Stimulated activated CD4-positive, alpha-beta T cell treated with anti-CD3 and anti-CD28 coated beads, Interleukin-15, amount 100 ng/mL, for 48 hours (primary cell): ENCODE results near the gene FZD4.

ENCODE experiments used
- DNase-seq, 2 donors: peaks; one replicate each; pipeline ENCODE4 v3.0.0-alpha.2; 2020; ENCODE audit warnings: low read depth in 2 of 2

Gene FZD4

DNA sequence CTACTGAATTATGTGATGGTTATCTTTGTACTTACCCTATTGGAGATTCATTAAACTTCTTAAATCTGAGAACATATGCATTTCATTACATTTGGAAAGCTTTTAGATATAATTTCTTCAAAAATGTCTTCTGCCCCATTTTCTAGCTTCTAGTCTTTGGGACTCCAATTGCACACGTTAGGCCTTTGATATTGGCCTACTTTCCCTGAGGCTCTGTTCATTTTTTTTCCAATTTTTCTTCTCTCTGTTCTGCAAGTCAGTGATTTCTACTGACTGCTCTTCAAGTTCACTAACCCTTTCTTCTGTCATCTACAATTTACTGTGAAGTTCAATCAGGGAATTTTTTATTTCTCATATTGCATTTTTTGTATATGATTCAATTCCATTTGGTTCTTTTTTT, 43.0 kb downstream of the FZD4 start:
- DNase-seq: no peak

DNA sequence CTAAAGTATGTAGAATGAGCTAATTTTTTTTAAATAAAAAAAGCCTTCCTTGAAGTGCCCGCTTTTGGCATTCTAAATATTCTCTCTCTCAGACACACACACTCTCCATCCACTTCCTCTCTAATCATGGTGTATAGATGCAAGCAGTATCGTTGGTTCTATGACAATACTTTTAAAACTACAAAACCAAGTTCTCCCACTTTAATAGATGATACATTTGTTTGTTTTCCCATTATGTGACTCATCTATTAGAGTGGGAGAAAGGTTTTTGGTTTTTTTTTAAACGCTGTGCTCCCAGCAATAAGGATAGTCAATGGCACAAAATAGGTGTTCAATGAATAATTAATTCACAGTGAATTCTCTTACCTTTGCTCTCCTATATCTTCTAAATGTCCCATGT, 44.6 kb downstream of the FZD4 start:
- DNase-seq: no peak

DNA sequence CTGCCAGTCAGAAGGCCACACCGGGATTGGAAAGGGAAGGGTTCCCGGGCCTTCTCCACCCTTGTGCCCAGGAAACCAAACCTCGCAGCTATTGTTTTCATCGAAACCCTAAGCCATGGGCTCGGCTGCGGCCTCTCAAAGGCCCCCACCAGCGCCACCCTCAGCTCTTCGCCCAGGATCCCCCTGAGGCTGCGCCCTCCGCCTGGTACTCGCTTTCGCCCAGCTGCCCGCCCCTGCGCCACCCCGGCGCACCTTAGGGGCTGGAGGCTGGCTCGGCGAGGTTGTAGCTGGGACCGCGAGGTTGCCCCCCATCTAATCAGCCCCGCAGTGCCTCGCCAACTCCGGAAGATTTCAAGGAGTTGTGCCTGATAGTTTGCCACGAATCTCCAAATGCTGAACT, 49.0 kb downstream of the FZD4 start:
- DNase-seq: no peak

DNA sequence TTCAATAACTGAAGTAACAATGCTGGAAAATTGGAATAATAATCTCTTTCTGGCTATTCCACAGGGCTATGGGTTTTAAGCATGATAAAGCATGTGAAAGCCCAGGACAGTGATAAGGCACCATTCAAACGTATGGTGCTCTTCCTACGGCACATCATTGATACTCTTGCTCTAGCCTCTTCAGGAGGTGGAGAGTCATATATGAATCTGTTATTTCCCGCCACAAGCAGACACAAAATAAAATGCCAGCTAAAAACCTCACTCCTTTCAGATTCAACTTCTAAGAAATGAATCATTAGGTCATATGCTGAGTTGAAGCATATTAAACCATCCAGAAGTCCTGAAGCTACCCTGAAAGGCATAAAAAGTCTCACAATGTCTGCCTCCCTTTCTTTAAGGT, 49.9 kb downstream of the FZD4 start:
- no peak for DNase-seq

DNA sequence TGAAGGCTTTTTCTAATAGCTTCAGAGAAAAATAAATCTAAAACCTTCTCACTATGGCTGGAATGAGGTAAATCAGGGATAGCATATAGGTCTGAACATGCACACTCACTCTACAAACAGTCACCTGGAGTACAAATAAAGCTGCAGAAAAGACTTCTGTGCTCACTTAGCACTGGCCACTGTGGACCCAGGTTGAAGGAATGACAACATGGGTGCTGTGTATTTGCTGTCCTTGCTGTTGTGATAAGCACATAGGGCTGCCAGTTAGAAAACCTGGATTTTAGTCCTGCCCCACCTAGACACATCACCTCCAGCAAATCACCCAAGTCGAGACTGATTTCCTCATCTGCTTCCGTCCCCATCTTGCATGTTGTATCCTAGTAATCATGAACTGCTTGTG, 51.2 kb downstream of the FZD4 start:
- no peak for DNase-seq

DNA sequence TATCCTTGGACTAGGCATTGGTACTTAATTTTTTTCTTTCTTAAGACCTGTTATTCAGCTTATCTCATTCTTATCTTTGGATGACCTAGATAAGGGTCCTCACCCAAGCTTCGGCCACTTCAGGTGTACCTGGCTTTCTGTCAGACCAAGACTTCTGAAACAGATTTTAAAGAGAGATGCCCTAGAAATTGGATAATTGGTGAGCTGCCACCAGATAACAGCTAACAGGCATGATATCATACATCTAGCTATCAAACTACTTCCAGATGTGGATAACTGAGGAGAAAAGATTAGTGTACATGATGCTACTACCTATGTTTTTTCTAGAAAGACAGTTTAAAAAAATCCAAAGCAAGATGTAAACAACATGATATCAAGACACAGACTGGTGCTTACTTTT, 52.9 kb downstream of the FZD4 start:
- no peak for DNase-seq

DNA sequence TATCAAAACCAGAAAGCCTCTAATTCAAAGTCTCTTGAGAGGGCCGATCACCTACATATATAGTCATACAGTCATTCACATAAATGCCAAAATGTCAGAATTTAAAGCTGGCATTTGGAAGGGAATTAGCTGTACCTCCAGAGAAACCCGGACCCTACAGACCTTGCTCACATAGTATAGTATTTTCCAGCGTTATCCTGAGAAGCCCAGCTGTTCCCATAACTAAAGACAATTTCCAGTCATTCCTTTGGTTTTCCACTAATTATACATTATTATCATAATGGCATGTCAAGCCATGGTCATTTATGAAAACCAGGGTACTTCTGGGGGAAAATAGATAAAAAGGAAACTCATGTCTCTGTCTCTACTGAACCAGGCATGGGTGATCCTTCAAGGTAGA, 53.6 kb downstream of the FZD4 start:
- no peak for DNase-seq

DNA sequence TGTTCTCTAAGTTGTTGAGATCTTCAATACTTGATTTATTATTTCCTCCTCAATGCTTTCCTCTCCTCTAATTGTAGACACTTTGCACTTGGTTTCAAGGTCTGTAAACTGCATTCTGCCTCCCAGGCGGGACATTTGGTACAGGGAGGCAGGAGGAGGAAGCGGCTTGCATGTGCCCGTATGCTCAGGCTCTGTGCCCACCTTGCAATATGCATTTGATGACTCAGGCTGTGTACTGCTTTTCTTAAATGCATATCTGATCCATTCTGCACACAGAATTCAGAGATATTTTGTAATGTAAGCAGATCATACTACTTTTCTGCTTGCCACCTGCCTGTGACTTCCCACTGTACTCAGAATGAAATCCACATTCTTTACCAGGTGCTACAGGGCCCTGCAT, 55.0 kb downstream of the FZD4 start:
- no peak for DNase-seq

DNA sequence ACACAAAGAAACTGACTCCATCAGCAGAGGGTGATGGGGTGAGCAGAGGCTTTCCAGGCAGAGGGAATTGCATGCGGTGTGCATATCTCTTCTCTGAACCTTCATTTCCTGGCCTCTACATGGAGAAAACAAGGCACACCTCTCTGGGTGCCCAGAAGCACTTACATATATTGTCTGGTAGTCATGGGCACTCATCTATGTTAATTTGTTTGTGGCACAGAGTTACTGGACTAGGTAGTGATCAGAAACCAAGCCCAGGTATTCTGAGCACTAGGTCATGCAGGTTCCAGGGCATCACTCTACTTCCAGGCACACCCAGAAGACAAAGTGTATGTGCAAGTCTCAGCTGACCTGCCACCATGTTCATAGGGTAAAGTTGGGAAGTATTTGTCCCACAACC, 56.5 kb downstream of the FZD4 start:
- no peak for DNase-seq

DNA sequence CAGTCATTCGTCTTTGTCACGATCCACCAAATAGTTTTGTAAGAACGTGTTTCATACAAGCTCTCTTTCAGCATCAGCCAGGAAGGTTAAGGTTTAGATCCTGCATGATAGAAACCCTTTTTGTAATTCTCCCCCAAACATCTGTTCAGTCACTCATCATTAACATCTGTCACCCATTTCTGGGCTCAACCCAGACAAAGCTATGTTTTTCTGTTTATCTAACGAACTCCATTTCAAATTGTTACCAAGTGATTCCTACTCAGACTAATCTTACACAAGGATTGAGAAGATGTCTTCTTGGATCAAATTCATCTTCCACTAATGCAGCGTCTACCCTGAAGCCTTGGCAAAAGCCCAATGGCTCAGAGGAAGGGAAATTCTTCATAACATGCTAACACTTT, 58.8 kb downstream of the FZD4 start:
- no peak for DNase-seq
